ENCODE measurements around the gene ITPRID1.

The ITPRID1 gene

GRCh38 chr7:31476073-31476745, 37.7 kb upstream of the ITPRID1 start:
- no peak for TF ChIP-seq ZNF664 (tag by site-specific recombination; IDR thresholded peaks at IDR 0.05)
- Histone ChIP-seq H3K36me3 (ENCODE audit: control insufficient read depth in 2 of 2, insufficient read depth in 1 of 2, low read length in 2 of 2) (no peaks in the 10 kb centered on the region), H3K27ac (ENCODE audit: extremely low read depth, low read depth, low read length) (no peak overlapping the region), H3K4me3 (ENCODE audit: low read depth, low read length) (no peak overlapping the region), H3K4me1 (ENCODE audit: control insufficient read depth, insufficient read depth, low read length) (no peaks in the 10 kb centered on the region), H3K9me3 (ENCODE audit: control insufficient read depth, insufficient read depth, low read depth, low read length) (no peaks in the 10 kb centered on the region)
- ChIA-PET POLR2A (no interaction called here), CTCF (interaction anchor here (1.5 to 2.7 kb wide), 2 partner anchors 12 to 33 kb away, joined by 6 to 8 read pairs; no protein-coding TSS in a partner anchor)

- no peaks in the 10 kb centered on the region for H3K36me3 ChIP-seq (ENCODE audit: control insufficient read depth in 2 of 2, insufficient read depth in 1 of 2, low read length in 2 of 2)
- no peaks in the 10 kb centered on the region for H3K4me1 ChIP-seq (ENCODE audit: control insufficient read depth, insufficient read depth, low read length)
- H3K9me3 ChIP-seq (ENCODE audit: control insufficient read depth, insufficient read depth, low read depth, low read length) = no peaks in the 10 kb centered on the region
- TF ChIP-seq ZNF175 (tag by site-specific recombination; IDR thresholded peaks at IDR 0.05) (no peak), ZBTB8A (tag by site-specific recombination; IDR thresholded peaks at IDR 0.05) (no peak), ZBTB10 (tag by site-specific recombination; IDR thresholded peaks at IDR 0.05) (no peak), KLF10 (tag by site-specific recombination; IDR thresholded peaks at IDR 0.05) (no peak), ZNF274 (IDR thresholded peaks at IDR 0.05; ENCODE audit: low read length) (no peak), ZNF274 (tag by site-specific recombination; IDR thresholded peaks at IDR 0.05; ENCODE audit: borderline replicate concordance) (no peak), ZFP41 (tag by site-specific recombination; IDR thresholded peaks at IDR 0.05; ENCODE audit: borderline replicate concordance) (no peak)
- no peak overlapping the region for H3K4me3 ChIP-seq (ENCODE audit: low read depth, low read length)
- H3K27ac ChIP-seq (ENCODE audit: extremely low read depth, low read depth, low read length) = no peak overlapping the region
- POLR2A ChIA-PET = no interaction called here
- CTCF ChIA-PET = interaction anchor here (0.7 to 2.7 kb wide), 5 partner anchors 11 to 353 kb away, joined by 3 to 8 read pairs (median 3); no protein-coding TSS in a partner anchor
These were observed 36.8 kb upstream of the ITPRID1 start for GRCh38 chr7:31476941-31477677.

GRCh38 chr7:31478018-31478417, 35.9 kb upstream of the ITPRID1 start:
- Histone ChIP-seq H3K4me3 (ENCODE audit: low read depth, low read length) (no peak overlapping the region), H3K36me3 (ENCODE audit: control insufficient read depth in 2 of 2, insufficient read depth in 1 of 2, low read length in 2 of 2) (no peaks in the 10 kb centered on the region), H3K27ac (ENCODE audit: extremely low read depth, low read depth, low read length) (no peak overlapping the region), H3K9me3 (ENCODE audit: control insufficient read depth, insufficient read depth, low read depth, low read length) (no peaks in the 10 kb centered on the region), H3K4me1 (ENCODE audit: control insufficient read depth, insufficient read depth, low read length) (0 out of 2 replicates have a peak, but pooled peaks cover 3% of the 10 kb centered on the region)
- ChIA-PET POLR2A (no interaction called here), CTCF (interaction anchor here (1.1 to 2.7 kb wide), 2 partner anchors 35 to 354 kb away, joined by 3 to 8 read pairs; no protein-coding TSS in a partner anchor)
- no peak for TF ChIP-seq ZNF621 (tag by site-specific recombination; IDR thresholded peaks at IDR 0.05)
- TF ChIP-seq ZNF701 (tag by site-specific recombination; IDR thresholded peaks at IDR 0.05) = no peak
- no peak for TF ChIP-seq GLIS2 (tag by site-specific recombination; IDR thresholded peaks at IDR 0.05)
- TF ChIP-seq ZNF391 (tag by site-specific recombination; IDR thresholded peaks at IDR 0.05; ENCODE audit: borderline replicate concordance, low read depth) = no peak
- no peak for TF ChIP-seq AEBP2 (tag by site-specific recombination; IDR thresholded peaks at IDR 0.05; ENCODE audit: borderline replicate concordance)
- no peak for TF ChIP-seq ZNF239 (tag by site-specific recombination; IDR thresholded peaks at IDR 0.05)
- TF ChIP-seq IKZF3 (tag by site-specific recombination; IDR thresholded peaks at IDR 0.05) = no peak
- TF ChIP-seq PRDM2 (tag by site-specific recombination; IDR thresholded peaks at IDR 0.05; ENCODE audit: borderline replicate concordance) = no peak
- no peak for TF ChIP-seq ZBTB8A (tag by site-specific recombination; IDR thresholded peaks at IDR 0.05)
- no peak for TF ChIP-seq ZNF121 (tag by site-specific recombination; IDR thresholded peaks at IDR 0.05)
- TF ChIP-seq ZNF174 (tag by site-specific recombination; IDR thresholded peaks at IDR 0.05) = no peak

Data from HEK293 (cell line).